HG03442 (cell line): ENCODE measurements around the gene SLC19A1.

ENCODE experiments used
- ATAC-seq: cut with Tn5 transposase; IDR thresholded peaks from one replicate; pipeline ENCODE4 v1.9.1; 2021; ENCODE audit warnings: mild to moderate bottlenecking, moderate library complexity; ENCODE audit not compliant: unreplicated experiment

SLC19A1 gene

GRCh38 chr21:45482899-45483821 is 59.1 kb downstream of the SLC19A1 start:
- ATAC-seq, result no peak

DNA sequence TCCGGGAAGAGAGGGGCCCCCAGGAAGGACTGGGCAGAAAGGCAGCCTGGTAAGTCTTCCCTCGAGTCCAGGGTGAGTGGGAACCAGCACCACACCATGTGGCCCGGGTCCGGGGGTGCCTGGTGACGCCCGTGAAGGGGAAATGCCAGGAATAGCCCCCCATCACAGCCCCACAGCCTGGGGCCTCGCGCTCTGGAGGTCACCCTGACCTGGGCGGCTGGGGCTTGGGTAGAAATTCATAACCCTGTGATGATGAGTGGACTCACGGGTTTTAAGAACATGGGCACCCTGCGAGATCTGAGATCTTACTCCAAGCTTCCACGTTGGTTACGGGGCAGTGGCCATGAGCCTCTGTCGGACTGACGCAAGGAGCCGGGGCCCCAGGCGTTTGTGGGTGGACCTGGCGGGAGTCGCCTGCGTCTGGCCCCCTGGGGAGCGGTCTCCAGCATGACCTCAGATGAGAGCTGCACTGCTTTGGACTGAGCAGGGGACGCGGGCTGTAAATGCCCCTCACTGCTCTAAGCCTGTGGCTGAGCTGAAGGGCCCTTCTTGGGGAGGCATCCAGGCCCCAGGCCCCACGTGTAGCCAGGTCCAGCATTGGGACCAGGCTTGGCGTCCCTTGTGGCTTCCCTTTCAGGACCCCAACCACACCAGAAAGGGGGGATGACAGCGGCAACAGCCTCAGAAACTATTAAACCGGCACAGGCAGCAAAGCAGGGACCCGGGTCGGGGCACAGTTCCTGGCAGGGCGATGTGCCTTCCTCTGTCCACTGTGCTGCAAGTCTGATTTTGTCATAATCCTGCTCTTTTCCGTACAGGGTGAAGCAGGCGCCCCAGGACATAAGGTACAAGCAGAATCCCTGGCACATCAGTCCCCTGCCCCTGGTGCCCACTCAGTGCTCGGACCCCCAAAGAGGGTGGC is 60.0 kb downstream of the SLC19A1 start:
- no peak for ATAC-seq

GRCh38 chr21:45481566-45481965 is 60.7 kb downstream of the SLC19A1 start:
- no peak for ATAC-seq

- ATAC-seq, result no peak
These were observed 61.3 kb downstream of the SLC19A1 start for GRCh38 chr21:45480701-45481500.

GRCh38 chr21:45479691-45480675 is 62.3 kb downstream of the SLC19A1 start:
- no peak for ATAC-seq

DNA sequence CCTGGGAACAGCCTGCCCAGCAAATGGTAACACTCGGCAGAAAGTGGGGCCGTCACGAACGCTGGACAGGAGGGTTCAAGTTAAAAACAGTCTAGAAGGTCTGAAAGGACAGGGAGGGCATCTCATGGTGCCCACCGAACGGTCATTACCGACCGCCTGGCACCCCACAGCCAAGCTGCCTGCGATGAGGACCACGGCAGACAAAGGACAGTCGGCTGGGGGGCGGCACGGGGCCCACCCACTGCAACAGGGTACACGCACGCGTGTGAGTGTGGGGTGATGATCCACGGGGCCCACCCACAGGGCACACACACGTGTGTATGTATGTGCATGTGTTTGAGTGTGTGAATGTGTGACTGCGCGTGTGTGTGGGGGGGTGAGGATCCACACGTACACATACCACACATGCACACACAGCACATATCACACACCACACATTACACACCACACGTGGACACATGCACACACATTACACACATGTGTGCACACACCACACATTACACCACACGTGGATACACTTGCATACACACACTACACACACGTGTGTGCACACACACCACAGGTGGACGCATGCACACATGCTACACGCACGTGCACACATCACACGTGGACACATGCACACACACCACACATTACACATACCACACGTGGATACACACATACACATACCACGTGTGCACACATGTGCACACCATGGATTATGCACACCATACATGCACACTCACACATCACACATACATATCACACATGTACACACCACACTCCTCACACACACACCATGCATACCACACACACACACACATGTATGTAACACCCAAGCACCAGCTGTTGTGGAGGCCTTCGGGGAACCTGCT is 63.2 kb downstream of the SLC19A1 start:
- no peak for ATAC-seq

DNA sequence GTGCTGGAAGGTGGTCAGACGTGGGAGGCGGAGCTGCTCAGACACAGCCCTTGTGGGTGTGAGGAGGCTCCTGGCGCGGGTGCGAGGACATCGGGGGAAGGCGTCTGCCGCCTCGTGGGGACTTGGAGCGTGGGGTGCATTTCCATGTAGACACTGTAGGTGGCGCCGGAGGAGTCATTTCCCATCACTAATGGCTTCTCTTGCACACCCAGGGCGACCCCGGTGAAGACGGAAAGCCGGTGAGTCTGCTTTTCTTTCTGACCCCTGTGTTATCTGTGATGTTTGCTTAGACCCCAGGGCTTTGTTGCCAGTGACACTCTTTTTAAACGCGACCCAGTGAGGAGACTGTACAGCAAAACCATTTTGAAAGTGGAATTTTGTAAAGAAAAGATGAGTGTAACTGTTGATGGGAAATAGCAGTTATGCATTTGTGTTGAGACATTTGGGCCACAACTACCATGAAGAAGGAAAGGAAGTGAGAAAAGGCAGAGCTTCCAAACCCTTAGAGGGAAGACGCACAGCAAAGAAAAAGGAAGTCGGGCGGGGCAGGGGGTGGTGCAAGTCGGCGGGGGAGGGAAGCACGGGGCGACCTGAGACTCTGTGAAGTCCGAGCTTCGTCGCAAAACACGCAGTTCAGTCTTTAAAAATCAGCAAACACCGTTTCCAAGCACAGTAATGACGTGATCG is 64.0 kb downstream of the SLC19A1 start:
- no peak for ATAC-seq

- no peak for ATAC-seq
These were observed 64.8 kb downstream of the SLC19A1 start for GRCh38 chr21:45477176-45478114.

DNA sequence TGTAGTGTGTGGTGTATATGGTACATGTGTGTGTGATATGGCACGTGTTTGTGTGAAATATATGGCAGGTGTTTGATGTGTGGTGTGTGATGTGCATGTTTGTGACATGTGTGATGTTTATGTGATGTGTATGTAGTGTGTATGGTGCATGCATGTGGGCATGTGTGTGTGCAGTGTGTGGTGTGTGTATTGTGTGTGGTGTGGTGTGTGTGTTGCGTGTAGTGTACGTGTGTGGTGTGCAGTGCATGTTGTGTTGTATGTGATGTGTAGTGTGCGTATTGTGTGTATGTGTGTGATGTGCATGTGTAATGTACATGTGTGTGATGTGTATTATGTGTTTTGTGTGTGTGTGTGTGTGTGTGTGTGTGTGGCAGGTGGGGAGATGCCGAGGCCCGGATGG is 65.7 kb downstream of the SLC19A1 start:
- ATAC-seq, result no peak

DNA sequence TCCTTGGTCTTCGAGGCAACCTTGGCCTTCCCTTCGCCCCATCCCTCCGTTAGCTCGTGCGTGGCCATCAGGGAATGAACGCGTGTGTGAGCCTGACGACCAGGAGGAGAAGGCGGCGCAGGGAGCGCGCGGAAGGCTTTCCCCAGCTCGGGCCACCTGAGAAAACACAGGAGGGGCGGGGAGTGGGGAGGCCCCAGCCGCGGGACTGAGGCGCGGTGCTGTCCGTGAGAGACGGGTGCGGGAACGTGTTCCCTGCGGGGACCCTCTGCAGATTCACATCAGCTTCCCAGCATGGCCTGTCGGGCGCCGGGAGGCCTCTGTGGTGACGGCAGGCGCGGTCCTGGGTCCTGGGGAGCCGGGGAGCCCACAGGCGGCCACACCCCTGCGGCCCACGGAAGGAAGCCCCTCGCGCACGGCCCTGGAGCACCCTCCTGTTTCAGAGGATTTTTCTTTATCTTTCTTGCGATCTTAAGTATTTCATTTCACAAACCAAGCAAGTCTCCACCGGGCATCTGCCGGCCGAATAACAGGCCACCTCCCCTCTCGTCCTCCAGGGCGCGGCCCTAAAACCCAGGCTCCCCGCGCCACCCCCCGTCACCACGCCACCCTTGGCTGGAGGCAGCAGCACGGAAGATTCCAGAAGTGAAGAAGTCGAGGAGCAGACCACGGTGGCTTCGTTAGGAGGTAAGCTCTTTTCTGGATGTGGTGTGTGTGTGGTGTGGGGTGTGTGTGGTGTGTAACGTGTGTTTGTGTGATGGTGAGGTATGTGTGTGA is 66.3 kb downstream of the SLC19A1 start:
- no peak for ATAC-seq

- no peak for ATAC-seq
These were observed 67.1 kb downstream of the SLC19A1 start for GRCh38 chr21:45475004-45475685.

- ATAC-seq, result no peak
These were observed 67.8 kb downstream of the SLC19A1 start for GRCh38 chr21:45474323-45474950.

DNA sequence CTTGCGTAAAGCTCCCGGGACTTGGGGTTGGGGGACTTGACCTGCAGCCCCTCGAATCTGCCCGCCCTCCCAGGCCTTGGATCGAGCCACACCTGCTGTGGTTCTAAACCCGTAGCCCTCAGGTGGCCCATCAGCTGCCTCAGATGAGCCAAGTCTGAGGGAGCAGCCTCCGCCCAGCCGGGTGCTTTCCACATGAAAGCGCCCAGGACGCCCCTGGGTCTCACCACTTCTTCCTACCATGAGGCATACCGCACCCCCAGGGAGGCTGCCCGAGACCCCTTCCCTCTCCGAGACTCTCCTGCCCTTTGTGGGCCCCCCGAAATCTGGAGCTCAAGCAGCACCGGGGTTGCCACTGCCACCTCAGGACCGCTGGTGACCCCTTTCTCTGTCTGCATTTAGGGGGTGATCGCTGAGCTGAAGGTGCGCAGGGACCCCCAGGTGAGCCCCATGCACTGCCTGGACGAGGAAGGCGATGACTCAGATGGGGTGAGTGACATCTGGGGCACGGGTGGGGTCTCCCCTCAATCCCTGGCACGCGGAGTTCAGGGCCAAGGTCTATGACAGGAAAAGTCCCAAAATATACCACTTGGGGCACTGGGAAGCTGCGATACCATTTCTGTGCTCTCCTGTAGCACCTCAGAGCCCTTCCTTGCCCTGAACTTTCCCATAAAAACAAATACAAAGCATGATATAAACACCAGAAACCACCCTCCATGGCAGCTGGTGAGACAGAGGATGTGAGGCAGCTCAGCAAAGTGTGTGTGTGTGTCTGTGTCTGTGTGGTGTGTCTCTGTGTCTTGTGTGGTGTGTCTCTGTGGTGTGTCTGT is 68.5 kb downstream of the SLC19A1 start:
- ATAC-seq, result no peak
